Spleen (tissue), 7 donors: Measurements from ENCODE around the gene PDLIM4.

Experiments used
- POLR2A ChIP-seq, 3 donors: fragments of 450-650 bp; IDR thresholded peaks; one replicate each; pipeline ENCODE4 v1.5.1; 2017; ENCODE audit warnings: antibody characterized with exemption in 3 of 3, mild to moderate bottlenecking in 1 of 3
- POLR2AphosphoS5 ChIP-seq, 3 donors: sonication (generic); formaldehyde crosslinking; IDR thresholded peaks; one replicate each; pipeline ENCODE4 v1.5.1; 2017; ENCODE audit warnings: antibody characterized with exemption in 3 of 3
- TF ChIP-seq, protein P1 (sequence below), 11 experiments: fragments of 200-600 bp in 7 of 11; fragments of 450-650 bp in 4 of 11; sonication (generic) in 4 of 11; IDR thresholded peaks in 8 of 11; conservative IDR thresholded peaks in 3 of 11; 1 replicate in 7 of 11; 2 replicates in 4 of 11; pipeline versions ENCODE4 v1.4.0 to v1.8.0; 2016 to 2021; ENCODE audit warnings: antibody characterized with exemption in 11 of 11, inconsistent platforms in 4 of 11, mild to moderate bottlenecking in 1 of 11
- donor health status: DM: no; HTN: no; CAD: no; lungs with moderate emphysema.
- donor health status: DM: no; HTN: no; CAD: no.
- donor health status: DM: no; HTN: no; CAD: no.

DNA sequence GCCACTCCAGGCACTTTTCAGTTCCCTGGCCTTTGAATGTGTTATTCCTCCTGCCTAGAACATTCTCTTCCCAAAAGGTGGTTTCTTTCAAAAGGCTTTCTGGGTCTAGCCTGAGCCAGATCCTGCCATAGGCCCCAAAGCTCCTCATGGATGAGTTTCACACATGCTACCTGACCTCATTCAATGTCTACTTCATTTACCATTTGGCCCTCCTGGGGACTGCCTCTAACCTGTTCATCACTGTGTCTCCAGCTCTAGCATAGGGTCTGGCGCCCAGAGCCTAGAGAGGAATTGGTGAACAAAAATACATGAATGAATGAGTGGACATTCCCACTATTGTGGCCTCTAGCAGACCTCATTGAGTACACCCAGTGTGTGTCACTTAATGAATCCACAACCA is 24.4 kb upstream of the PDLIM4 start:
- TF ChIP-seq POLR2A (IDR thresholded peaks at IDR 0.05) (no peak), POLR2AphosphoS5 (IDR thresholded peaks at IDR 0.05) (no peak)
- TF ChIP-seq, protein P1, sequence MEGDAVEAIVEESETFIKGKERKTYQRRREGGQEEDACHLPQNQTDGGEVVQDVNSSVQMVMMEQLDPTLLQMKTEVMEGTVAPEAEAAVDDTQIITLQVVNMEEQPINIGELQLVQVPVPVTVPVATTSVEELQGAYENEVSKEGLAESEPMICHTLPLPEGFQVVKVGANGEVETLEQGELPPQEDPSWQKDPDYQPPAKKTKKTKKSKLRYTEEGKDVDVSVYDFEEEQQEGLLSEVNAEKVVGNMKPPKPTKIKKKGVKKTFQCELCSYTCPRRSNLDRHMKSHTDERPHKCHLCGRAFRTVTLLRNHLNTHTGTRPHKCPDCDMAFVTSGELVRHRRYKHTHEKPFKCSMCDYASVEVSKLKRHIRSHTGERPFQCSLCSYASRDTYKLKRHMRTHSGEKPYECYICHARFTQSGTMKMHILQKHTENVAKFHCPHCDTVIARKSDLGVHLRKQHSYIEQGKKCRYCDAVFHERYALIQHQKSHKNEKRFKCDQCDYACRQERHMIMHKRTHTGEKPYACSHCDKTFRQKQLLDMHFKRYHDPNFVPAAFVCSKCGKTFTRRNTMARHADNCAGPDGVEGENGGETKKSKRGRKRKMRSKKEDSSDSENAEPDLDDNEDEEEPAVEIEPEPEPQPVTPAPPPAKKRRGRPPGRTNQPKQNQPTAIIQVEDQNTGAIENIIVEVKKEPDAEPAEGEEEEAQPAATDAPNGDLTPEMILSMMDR (IDR thresholded peaks at IDR 0.05 in 8 of 11, conservative IDR thresholded peaks at IDR 0.05 in 3 of 11), result no peak
